Calu3 (cell line): ENCODE measurements around the gene TOR2A. TPM values are rescaled to one million over a fixed set of nuclear protein-coding genes. Genes with fewer than 3 reads are reported as not detected.

Experiments used
- BruUV-seq: library from RNA; stranded (reverse); fragments of 400-500 nt; replicated peaks from 2 replicates; lab custom pipeline; 2021; lab: Mats Ljungman, UMichigan
- CTCF ChIA-PET: fragments of 300-600 bp; sonication (Branson Sonifier 250); formaldehyde crosslinking; loops from one replicate; lab custom pipeline; 2022; ENCODE audit warnings: antibody characterized with exemption; lab: Charles Lee
- DNase-seq: peaks from one replicate; pipeline ENCODE4 v3.0.0; 2022
- H3K27ac Mint-ChIP-seq: one replicate; pipeline ENCODE4 v1.8.0; 2022; ENCODE audit warnings: mixed read lengths; ENCODE audit not compliant: unreplicated experiment
- H3K27me3 Mint-ChIP-seq: one replicate; pipeline ENCODE4 v1.8.0; 2022; ENCODE audit warnings: mixed read lengths; ENCODE audit not compliant: unreplicated experiment
- H3K36me3 Mint-ChIP-seq: one replicate; pipeline ENCODE4 v1.8.0; 2022; ENCODE audit warnings: mild to moderate bottlenecking, moderate library complexity, mixed read lengths; ENCODE audit not compliant: insufficient read depth, unreplicated experiment
- H3K4me1 Mint-ChIP-seq: one replicate; pipeline ENCODE4 v1.8.0; 2022; ENCODE audit warnings: mild to moderate bottlenecking, low read depth, mixed read lengths; ENCODE audit not compliant: unreplicated experiment
- H3K4me3 Mint-ChIP-seq: one replicate; pipeline ENCODE4 v1.8.0; 2022; ENCODE audit warnings: mild to moderate bottlenecking, low read depth, moderate library complexity, mixed read lengths; ENCODE audit not compliant: unreplicated experiment
- H3K9me3 Mint-ChIP-seq: one replicate; pipeline ENCODE4 v1.8.0; 2022; ENCODE audit warnings: low read depth, mixed read lengths; ENCODE audit not compliant: unreplicated experiment
- intact Hi-C: fragments of 100-400 bp; cut with micrococcal nuclease; formaldehyde crosslinking; loops from one replicate; pipeline ENCODE4 v1.10.0; 2022; ENCODE audit not compliant: unreplicated experiment
- total RNA-seq: library from RNA; stranded (reverse); gene quantifications from 2 replicates; pipeline ENCODE4 v1.2.3, GENCODE V29; 2022
- TF ChIP-seq, protein P1 (sequence below): fragments of 200-600 bp; IDR thresholded peaks from one replicate; pipeline ENCODE4 v1.8.0; 2022; ENCODE audit warnings: antibody characterized with exemption; ENCODE audit not compliant: unreplicated experiment

TOR2A gene
- total RNA-seq, 1 experiment from 2014 or later = 7.6 TPM

DNA sequence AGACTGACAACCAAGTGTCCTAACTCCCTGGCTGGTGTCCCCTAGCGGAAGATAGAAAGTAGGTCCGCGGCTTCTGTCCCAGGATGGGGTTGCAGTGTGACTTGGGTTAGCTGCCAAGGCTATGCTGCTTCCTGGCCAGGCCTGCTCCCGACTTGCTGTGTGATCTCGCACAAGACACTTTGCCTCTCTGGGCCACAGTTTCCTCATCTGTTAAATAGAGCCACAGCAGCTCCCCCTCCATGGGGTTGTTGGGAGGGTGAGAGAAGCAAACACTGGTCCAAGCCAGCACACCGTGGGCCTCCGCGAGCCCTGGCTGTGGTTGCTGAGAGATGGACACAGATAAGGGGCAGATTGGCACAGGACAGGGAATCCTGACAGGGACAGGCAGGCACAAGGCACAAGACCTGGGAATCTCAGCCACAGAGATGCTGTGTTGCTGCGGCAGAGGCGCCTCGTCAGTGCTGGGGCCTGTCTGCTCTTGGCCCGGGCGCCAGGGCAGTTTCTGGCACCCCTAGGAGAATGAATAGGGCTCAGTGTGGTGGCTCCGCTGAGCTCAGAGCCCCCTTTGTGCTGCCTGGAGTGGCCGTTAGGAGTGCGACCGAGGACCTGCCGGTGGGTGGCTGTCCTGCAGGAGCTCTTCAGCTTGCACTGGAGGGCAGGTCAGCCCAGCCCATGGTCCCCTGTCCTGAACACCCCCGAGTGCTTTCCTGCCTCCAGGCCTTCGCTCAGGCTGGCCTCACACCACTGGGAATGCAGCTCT, 45.2 kb upstream of the TOR2A start:
- Mint-ChIP-seq H3K4me3 (no peak overlapping the region), H3K36me3 (peaks cover 9% of the 10 kb centered on the region), H3K27ac (no peak overlapping the region), H3K27me3 (peaks cover 13% of the 10 kb centered on the region), H3K4me1 (no peaks in the 10 kb centered on the region), H3K9me3 (no peaks in the 10 kb centered on the region)
- CTCF ChIA-PET = no interaction called here
- no TSS peak for BruUV-seq
- DNase-seq = no peak
- intact Hi-C loops = no loop called here
- TF ChIP-seq, protein P1, sequence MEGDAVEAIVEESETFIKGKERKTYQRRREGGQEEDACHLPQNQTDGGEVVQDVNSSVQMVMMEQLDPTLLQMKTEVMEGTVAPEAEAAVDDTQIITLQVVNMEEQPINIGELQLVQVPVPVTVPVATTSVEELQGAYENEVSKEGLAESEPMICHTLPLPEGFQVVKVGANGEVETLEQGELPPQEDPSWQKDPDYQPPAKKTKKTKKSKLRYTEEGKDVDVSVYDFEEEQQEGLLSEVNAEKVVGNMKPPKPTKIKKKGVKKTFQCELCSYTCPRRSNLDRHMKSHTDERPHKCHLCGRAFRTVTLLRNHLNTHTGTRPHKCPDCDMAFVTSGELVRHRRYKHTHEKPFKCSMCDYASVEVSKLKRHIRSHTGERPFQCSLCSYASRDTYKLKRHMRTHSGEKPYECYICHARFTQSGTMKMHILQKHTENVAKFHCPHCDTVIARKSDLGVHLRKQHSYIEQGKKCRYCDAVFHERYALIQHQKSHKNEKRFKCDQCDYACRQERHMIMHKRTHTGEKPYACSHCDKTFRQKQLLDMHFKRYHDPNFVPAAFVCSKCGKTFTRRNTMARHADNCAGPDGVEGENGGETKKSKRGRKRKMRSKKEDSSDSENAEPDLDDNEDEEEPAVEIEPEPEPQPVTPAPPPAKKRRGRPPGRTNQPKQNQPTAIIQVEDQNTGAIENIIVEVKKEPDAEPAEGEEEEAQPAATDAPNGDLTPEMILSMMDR = no peak

GRCh38 chr9:127779136-127779981, 44.3 kb upstream of the TOR2A start:
- CTCF ChIA-PET = no interaction called here
- Mint-ChIP-seq H3K36me3 (peaks cover 3% of the 10 kb centered on the region), H3K4me1 (no peaks in the 10 kb centered on the region), H3K27ac (no peak overlapping the region), H3K9me3 (no peaks in the 10 kb centered on the region), H3K27me3 (peaks cover 18% of the 10 kb centered on the region), H3K4me3 (no peak overlapping the region)
- DNase-seq = no peak
- intact Hi-C loops = no loop called here
- TF ChIP-seq, protein P1 = no peak
- no TSS peak for BruUV-seq

GRCh38 chr9:127778280-127779135, 43.4 kb upstream of the TOR2A start, which contains the start of gene SH2D3C:
TSS of gene SH2D3C (minus strand) at chr9:127778666. CDS start at chr9:127778627, 39 bp downstream.
- H3K4me1 Mint-ChIP-seq = no peaks in the 10 kb centered on the region
- TF ChIP-seq, protein P1 = no peak
- H3K36me3 Mint-ChIP-seq = no peaks in the 10 kb centered on the region
- H3K4me3 Mint-ChIP-seq = no peak within 1 kb of the TSS
- BruUV-seq = no TSS peak
- no peak for DNase-seq
- intact Hi-C loops = no loop called here
- H3K9me3 Mint-ChIP-seq = no peaks in the 10 kb centered on the region
- H3K27ac Mint-ChIP-seq = no peak within 1 kb of the TSS
- peaks cover 27% of the 10 kb centered on the region for H3K27me3 Mint-ChIP-seq
- CTCF ChIA-PET = interaction anchor here (0.6 kb wide), 1 partner anchor 309 kb away, joined by 4 read pairs; no protein-coding TSS in a partner anchor

DNA sequence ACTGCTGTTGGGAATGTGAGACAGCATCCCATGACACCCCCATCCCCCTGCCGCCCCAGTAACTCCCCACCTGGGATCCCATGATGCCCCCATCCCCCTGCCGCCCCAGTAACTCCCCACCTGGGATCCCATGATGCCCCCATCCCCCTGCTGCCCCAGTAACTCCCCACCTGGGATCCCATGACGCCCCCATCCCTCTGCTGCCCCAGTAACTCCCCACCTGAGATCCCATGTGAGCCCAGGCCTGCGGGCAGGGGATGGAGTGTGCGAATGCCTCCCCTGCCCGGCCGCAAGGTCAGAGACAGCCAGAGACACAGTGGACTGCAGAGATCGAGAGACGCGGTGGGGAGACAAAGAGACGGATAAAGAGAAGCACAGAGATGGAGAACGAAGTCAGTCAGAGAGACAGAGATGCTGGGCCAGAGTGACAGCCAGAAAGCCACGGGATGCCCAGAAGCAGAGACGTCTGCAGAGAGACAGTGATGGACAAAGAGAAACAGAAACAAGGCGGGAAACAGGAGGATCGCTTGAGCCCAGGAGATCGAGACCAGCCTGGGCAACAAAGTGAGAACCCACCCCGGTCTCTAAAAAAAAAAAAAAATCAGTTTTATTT, 42.4 kb upstream of the TOR2A start:
- H3K4me3 Mint-ChIP-seq = no peak overlapping the region
- intact Hi-C loops = no loop called here
- no peak overlapping the region for H3K27ac Mint-ChIP-seq
- no peaks in the 10 kb centered on the region for H3K36me3 Mint-ChIP-seq
- H3K4me1 Mint-ChIP-seq = no peaks in the 10 kb centered on the region
- H3K9me3 Mint-ChIP-seq = no peaks in the 10 kb centered on the region
- no TSS peak for BruUV-seq
- DNase-seq = no peak
- TF ChIP-seq, protein P1 = no peak
- H3K27me3 Mint-ChIP-seq = peaks cover 30% of the 10 kb centered on the region
- CTCF ChIA-PET = no interaction called here
